HG03108 (cell line): ENCODE data around the gene PSMD11.
"Not testable (repeated sequence)": the region's sequence is repeated elsewhere in the genome, so short reads cannot be mapped to it uniquely, and the experiment has no call there.

ENCODE experiments used
- ATAC-seq: cut with Tn5 transposase; IDR thresholded peaks from one replicate; pipeline ENCODE4 v1.9.1; 2021; ENCODE audit warnings: moderate library complexity; ENCODE audit not compliant: unreplicated experiment

PSMD11 gene

DNA sequence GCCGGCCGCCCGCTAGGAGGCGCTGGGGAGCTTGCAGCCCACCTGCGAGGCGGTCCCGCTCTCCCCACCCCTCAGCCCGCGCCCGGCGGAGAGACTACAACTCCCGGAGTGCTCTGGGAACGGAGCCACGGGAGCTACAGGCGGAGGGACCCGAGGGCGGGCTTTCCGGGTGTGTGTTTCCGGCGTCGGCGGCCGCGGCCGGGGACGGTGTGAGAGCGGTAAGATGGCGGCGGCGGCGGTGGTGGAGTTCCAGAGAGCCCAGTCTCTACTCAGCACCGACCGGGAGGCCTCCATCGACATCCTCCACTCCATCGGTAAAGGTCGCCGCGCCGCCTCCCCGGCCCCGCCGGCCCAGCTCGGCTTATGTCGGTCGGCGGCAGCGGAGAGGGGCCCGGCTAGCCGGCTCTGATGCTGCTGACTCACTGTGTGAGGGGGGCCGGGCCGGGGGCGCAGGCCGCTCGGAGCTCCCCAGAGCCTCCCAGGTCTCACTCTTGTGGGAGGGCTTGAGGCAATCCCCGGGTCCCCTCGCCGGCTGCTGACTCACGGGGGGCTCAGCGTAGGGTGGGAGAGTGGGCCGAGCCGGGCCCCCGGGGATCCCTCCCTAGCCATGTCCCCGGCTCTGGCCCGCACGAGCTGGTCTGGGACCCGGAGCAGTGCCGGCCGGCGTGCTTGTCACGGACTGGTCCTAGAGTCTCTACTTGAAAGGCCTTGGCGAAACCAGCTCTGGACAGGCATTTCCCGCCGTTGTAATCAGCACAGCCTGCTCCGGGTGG, at the start of gene PSMD11:
Gene PSMD11 (plus strand): TSS at position 210 of the 773 bp plus-strand sequence. CDS start 14 bp downstream, at position 224.
- peak; percentile 86 for ATAC-seq

- ATAC-seq: no peak
Measured at GRCh38 chr17:32396343-32396742, 48.0 kb upstream of the PSMD11 start.

GRCh38 chr17:32398946-32399345, 45.4 kb upstream of the PSMD11 start:
- no peak for ATAC-seq

DNA sequence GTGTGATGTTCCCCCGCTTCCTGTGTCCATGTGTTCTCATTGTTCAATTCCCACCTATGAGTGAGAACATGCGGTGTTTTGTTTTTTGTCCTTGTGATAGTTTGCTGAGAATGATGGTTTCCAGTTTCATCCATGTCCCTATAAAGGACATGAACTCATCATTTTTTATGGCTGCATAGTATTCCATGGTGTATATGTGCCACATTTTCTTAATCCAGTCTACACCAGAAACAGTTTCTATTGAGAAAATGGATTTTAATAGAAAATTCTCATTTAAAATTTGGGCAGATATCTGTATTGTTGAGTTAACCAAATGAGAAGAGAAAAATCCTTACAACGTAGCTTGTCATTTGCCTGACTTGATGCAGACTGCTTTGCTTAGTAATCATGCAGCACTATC, 34.2 kb upstream of the PSMD11 start:
- ATAC-seq: not testable (repeated sequence)

- ATAC-seq: no peak
Measured at GRCh38 chr17:32426894-32427293, 17.4 kb upstream of the PSMD11 start.

DNA sequence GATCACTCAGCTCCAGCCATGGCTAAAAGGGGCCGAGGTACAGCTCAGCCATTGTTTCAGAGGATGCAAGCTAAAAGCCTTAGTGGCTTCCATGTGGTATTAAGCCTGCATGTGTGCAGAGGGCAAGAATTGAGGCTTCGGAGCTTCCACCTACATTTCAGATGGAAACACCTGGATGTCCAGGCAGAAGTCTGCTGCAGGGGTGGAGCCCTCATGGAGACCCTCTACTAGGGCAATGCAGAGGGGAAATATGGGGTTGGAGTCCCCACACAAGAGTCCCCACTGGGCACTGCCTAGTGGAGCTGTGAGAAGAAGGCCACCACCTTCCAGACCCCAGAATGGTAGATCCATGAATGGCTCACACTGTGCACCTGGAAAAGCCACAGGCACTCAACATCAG, 14.7 kb upstream of the PSMD11 start:
- no peak for ATAC-seq

DNA sequence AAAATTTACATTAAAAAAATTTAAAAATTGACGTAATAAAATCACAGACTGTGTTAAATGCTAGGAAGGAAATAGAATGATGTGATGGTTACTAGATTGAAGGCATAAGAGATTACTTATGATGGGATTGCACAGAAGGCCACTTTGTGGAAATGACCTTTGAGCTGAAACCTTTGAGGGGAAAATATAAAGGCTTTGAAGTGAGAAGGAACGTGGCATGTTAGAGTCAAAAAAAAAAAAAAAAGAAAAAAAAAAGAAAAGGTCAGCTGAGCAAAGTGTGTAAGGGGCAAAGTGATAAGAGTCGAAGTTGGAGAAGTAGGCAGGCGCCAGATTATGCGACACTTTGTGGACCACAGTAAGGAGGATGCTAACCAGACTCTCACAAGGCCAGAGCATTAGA, 3.6 kb upstream of the PSMD11 start:
- no peak for ATAC-seq

GRCh38 chr17:32441886-32442285, 2.4 kb upstream of the PSMD11 start:
- ATAC-seq: no peak

- ATAC-seq: no peak
Measured at GRCh38 chr17:32443827-32444300, 446 bp upstream of the PSMD11 start.

DNA sequence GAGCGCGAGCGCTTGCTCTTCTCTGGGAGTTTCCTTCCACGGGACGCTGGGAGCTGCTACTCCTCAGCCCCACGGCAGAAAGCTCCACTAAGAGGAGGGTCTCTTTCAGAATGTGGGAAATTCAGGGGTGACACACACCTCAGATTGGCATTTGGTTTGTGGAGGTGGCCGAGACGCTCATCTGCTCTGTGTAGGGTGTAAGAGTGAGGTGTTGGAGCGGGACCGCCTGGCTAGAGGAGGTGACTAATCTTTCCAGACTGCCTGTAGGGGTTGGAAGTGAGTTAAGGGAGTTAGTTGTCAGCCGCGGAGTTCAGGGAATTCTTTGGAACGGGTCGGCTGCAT, 735 bp downstream of the PSMD11 start:
- ATAC-seq: peak; percentile 14

- ATAC-seq: no peak
Measured at GRCh38 chr17:32445497-32445896, 1.2 kb downstream of the PSMD11 start.

DNA sequence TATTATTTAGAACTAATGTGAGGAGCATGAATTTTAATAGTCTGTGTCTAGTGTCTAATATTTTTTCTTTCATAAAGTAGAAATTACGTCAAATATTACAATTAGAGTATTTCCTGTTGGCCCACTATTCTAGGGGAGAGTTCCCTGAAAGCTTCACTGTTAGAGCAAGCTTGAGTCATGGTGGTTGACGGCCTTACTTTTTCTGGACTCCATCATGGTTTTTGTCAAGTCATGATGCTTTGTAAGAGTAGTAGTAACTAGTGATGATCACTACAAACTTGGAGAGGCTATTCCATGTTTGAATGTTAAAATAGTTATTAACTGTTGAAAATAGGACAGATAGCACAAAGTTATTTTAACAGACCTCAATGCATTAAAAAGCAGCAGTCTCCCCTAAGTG, 1.7 kb downstream of the PSMD11 start:
- ATAC-seq: no peak

GRCh38 chr17:32446949-32447348, 2.6 kb downstream of the PSMD11 start:
- no peak for ATAC-seq

GRCh38 chr17:32449963-32450362, 5.7 kb downstream of the PSMD11 start:
- ATAC-seq: no peak

DNA sequence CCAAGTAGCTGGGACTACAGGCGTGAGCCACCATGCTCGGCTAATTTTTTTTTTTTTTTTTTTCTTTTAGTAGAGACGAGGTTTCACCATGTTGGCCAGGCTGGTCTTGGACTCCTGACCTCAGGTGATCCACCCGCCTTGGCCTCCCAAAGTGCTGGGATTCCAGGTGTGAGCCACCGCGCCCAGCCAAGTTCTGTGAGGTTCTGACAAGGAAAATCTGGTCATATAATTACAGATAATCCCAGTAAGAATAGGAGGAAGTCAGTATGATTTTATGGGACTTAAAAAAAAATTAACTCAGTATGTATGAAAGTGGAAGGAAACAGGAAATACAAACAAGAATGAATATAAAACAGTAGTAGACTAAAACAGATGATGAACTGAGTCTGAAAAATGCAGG, 6.1 kb downstream of the PSMD11 start:
- not testable (repeated sequence) for ATAC-seq

DNA sequence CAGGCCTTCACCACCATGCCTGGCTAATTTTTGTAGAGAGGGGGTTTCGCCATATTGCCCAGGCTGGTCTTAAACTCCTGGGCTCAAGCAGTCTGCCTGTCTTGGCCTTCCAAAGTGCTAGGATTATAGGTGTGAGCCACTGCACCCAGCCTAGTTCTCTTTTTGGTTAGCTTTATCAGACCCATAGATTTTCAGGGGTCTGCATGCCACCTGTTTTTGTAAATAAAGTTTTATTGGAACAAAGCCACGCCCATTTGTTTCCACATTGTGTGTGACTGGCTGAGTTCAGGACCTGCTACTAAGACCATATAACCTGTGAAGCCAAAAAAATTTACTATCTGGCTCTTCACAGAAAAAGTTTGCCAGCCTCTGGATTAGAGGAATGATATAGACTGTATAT, 7.6 kb downstream of the PSMD11 start:
- ATAC-seq: no peak

GRCh38 chr17:32452281-32452680, 8.0 kb downstream of the PSMD11 start:
- no peak for ATAC-seq

DNA sequence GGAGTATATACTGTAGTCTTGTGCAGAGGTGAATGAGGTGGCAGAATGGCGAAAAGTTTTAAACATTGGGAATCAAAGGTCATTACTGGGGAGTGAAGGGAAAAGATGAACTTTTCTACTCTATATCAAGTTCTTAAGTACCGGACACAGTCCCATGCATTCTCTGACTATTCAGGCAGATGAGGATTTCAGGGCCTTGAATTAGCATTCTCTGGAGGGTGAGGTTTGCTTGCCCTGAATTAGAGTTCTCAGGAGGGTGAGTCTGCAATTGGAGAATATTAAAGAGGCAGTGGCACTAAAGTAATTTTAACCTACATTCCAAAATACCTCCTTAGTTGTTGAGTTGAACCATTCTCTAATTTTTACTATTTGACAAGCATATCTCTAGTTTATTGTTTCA, 9.1 kb downstream of the PSMD11 start:
- no peak for ATAC-seq

GRCh38 chr17:32458371-32458770, 14.1 kb downstream of the PSMD11 start:
- ATAC-seq: no peak

DNA sequence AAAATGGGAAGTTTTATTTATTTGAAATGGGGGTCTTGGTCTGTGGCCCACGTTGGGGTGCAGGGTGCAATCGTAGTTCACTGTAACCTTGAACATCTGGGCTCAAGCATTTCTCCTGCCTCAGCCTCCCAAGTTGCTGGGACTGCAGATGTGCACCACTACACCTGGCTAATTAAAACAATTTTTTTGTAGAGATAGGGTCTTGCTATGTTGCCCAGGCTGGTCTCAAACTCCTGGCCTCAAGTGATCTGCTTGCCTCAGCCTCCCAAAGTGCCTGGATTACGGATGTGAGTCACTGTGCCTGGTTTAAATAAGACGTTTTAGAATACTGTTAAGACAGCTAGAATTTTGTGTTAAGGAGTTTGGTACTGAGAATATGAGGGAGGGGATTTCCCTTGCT, 15.7 kb downstream of the PSMD11 start:
- no peak for ATAC-seq

- no peak for ATAC-seq
Measured at GRCh38 chr17:32461498-32461852, 17.2 kb downstream of the PSMD11 start.

DNA sequence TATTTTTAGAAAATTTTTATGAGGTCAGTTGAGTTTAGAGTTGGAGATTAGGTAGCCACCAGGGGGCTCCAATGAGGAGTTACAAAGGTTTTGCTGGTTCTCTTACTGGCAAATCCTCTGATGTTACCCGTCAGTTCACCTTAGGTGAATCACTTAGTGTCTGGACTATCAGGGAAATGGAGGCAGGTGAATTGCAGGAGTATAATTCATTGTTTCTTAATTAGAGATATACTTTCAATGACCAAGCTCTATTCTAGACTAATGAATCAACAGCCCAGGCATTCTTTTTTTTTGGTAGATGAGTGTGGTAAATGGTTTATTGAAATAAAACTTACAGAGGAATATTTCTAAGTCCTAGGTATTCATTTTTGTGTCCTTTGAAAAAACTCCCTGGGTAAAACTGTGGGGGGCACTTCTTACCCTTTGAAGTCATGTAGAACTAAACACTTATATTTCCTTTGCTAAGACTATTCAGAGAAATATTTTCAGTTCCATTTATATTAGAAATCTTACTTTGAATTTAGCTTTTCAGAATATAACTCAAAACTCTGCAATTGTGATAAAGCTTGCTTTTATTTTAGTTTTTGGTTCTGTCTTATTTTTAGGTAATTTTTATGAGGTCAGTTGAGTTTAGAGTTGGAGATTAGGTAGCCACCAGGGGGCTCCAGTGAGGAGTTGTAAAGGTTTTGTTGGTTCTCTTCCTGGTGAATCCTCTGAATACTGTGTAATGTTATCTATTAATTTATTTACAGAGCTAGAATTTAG, 17.7 kb downstream of the PSMD11 start:
- ATAC-seq: no peak
